Heart left ventricle (tissue), 16 donors: Measurements from ENCODE around the gene ZNF219. TPM values are rescaled to one million over a fixed set of nuclear protein-coding genes. Genes with fewer than 3 reads are reported as not detected.
A peak's percentile ranks its signal among the peaks of the same experiment; 100 is the strongest.

Experiments
- ATAC-seq, 4 donors: fragments of 200-7000 bp; cut with Tn5 transposase; one replicate each; pipeline ENCODE4 v1.9.1; 2020 to 2022; ENCODE audit warnings: moderate library complexity in 4 of 4, mild to moderate bottlenecking in 3 of 4, moderate number of reproducible peaks in 1 of 4
- DNase-seq, 5 donors: peaks; one replicate each; pipeline ENCODE4 v3.0.0-alpha.2; 2020
- H3K27ac ChIP-seq, 12 donors: fragments of 200-600 bp; sonication (generic) in 4 of 12; one replicate each; pipeline versions ENCODE4 v1.5.0 to v1.8.0; 2016 to 2022; ENCODE audit warnings: mild to moderate bottlenecking in 2 of 12
- H3K27me3 ChIP-seq, 9 donors: fragments of 200-600 bp; sonication (generic) in 2 of 9; one replicate each; pipeline versions ENCODE4 v1.5.1 to v1.8.0; 2016 to 2022; ENCODE audit warnings: mild to moderate bottlenecking in 3 of 9
- H3K36me3 ChIP-seq, 9 donors: fragments of 200-600 bp; sonication (generic) in 2 of 9; one replicate each; pipeline versions ENCODE4 v1.5.0 to v1.8.0; 2018 to 2022; ENCODE audit warnings: mild to moderate bottlenecking in 2 of 9
- H3K4me1 ChIP-seq, 12 donors: fragments of 200-600 bp; sonication (generic) in 4 of 12; one replicate each; pipeline versions ENCODE4 v1.5.0 to v1.8.0; 2016 to 2022; ENCODE audit warnings: mild to moderate bottlenecking in 3 of 12
- H3K4me3 ChIP-seq, 12 donors: fragments of 200-600 bp; sonication (generic) in 4 of 12; one replicate each; pipeline versions ENCODE4 v1.5.0 to v1.8.0; 2017 to 2022; ENCODE audit warnings: mild to moderate bottlenecking in 9 of 12, moderate library complexity in 4 of 12
- H3K9me3 ChIP-seq, 12 donors: fragments of 200-600 bp; sonication (generic) in 4 of 12; one replicate each; pipeline versions ENCODE4 v1.5.0 to v1.8.0; 2016 to 2022; ENCODE audit warnings: mild to moderate bottlenecking in 1 of 12
- CTCF ChIP-seq, 12 donors: fragments of 200-600 bp; sonication (generic) in 4 of 12; IDR thresholded peaks; one replicate each; pipeline versions ENCODE4 v1.5.0 to v1.8.0; 2018 to 2022; ENCODE audit warnings: antibody characterized with exemption in 12 of 12, mild to moderate bottlenecking in 5 of 12
- POLR2A ChIP-seq, 2 donors: fragments of 450-650 bp; IDR thresholded peaks; one replicate each; pipeline ENCODE4 v1.6.1; 2017; ENCODE audit warnings: antibody characterized with exemption in 2 of 2, mild to moderate bottlenecking in 2 of 2, moderate library complexity in 2 of 2
- WGBS, 4 donors: extraction: QIAGEN DNeasy Blood & Tissue Kit in 2 of 4; methylation state at CpG; one replicate each; pipeline versions ENCODE4 v1.1.5 to v1.1.7; 2013 to 2018; 5-methylcytosine and 5-hydroxymethylcytosine counted together
- intact Hi-C, 10 donors: fragments of 100-400 bp; cut with DNase I; formaldehyde crosslinking; loops; one replicate each; pipeline versions ENCODE4 v1.11.1 to v1.14.2; 2022
- polyA plus RNA-seq, 2 donors: library from polyadenylated mRNA; stranded (reverse); fragments of 200-250 nt; gene quantifications; one replicate each; pipeline ENCODE4 v1.2.3, GENCODE V29; 2013
- total RNA-seq, 9 donors: library from RNA; depleted of rRNA in 2 of 9; stranded (reverse); fragments of >200 nt in 2 of 9; fragmentation: NEBNext Ultra II Directional in 3 of 9; extraction: Animal tissue kit (Norgen Biotek cat#: 25700) in 3 of 9; gene quantifications; one replicate each; pipeline versions ENCODE4 v1.1.0 to v1.2.4, GENCODE V29; 2016 to 2023
- donor health status: ischemic (EF 13 %, LVEDD 7.1; RV severe dilation, severe dysfunction).
- donor health status: healthy with polysubstance abuse.
- donor health status: DM: no; HTN: yes; CAD: no.
- donor health status: DM: no; HTN: no; CAD: no.
- donor health status: ischemic (EF 25% LVEDD 6.9; RV normal size, moderate dysfunction).
- donor health status: ischemic (EF 25% LVEDD 5.7; RV mildly dilated, moderate dysfunction).
- donor health status: healthy.
- donor health status: DM: yes; HTN: yes; CAD: no.
- donor health status: ischemic (EF 35%, LVEDD 5.7; RV mildly dilated, moderate dysfunction).
- donor health status: nonischemic (EF 11% LVEDD 7.7; RV severe dilation, severe dysfunction).
- donor health status: DM: yes; HTN: yes; CAD: no.
- donor health status: PGD.
- donor health status: ischemic (EF 29% LVEDD 5.4; RV normal size, mild dysfunction).
- donor health status: nonischemic (EF 23%, LVEDD 6.1; RV moderate dilation, normal function).

Gene ZNF219
- total and polyA plus RNA-seq, 11 donors: 33.9 to 97.9 (median 43.0) TPM

GRCh38 chr14:21057803-21058675, 40.4 kb downstream of the ZNF219 start, which contains the start of gene RNASE8:
RNASE8 (plus strand) TSS chr14:21057822; CDS start chr14:21057893, 71 bp downstream.
- 74 to 85% (median 79%) methylated on average over 8 of the region's 8 CpGs for WGBS, 4 donors
- ATAC-seq: peak in 2 of 4 donors; percentile 24 to 55
- TF ChIP-seq POLR2A (IDR thresholded peaks at IDR 0.05): no peak
- peak in 1 of 12 donors; percentile 5 for TF ChIP-seq CTCF (IDR thresholded peaks at IDR 0.05)
- Histone ChIP-seq H3K4me1 (peaks cover 0 to 5% (median 0%) of the 10 kb centered on the region in 12 donors), H3K36me3 (no peaks in the 10 kb centered on the region), H3K27me3 (no peaks in the 10 kb centered on the region), H3K27ac (no peak within 1 kb of the TSS), H3K9me3 (no peaks in the 10 kb centered on the region), H3K4me3 (no peak within 1 kb of the TSS)
- intact Hi-C loops: loop anchor here in 1 of 10 donors (5.0 kb wide), 1 partner anchor 46 kb away; no protein-coding TSS in a partner anchor
- no peak for DNase-seq

GRCh38 chr14:21056520-21057163, 41.8 kb downstream of the ZNF219 start:
- Histone ChIP-seq H3K9me3 (no peaks in the 10 kb centered on the region), H3K4me1 (peaks cover 0 to 5% (median 0%) of the 10 kb centered on the region in 12 donors), H3K27ac (no peak overlapping the region), H3K27me3 (no peaks in the 10 kb centered on the region), H3K36me3 (no peaks in the 10 kb centered on the region), H3K4me3 (no peak overlapping the region)
- DNase-seq (no peak), ATAC-seq (peak in 1 of 4 donors; percentile 25)
- 73 to 83% (median 78%) methylated on average over 10 of the region's 10 CpGs for WGBS, 4 donors
- intact Hi-C loops: loop anchor here in 1 of 10 donors (5.0 kb wide), 1 partner anchor 44 kb away; no protein-coding TSS in a partner anchor
- TF ChIP-seq CTCF (IDR thresholded peaks at IDR 0.05): no peak
- TF ChIP-seq POLR2A (IDR thresholded peaks at IDR 0.05): no peak

GRCh38 chr14:21055432-21056117, 42.9 kb downstream of the ZNF219 start:
- no peaks in the 10 kb centered on the region for H3K36me3 ChIP-seq
- 58 to 73% (median 68%) methylated on average over 5 of the region's 5 CpGs for WGBS, 4 donors
- DNase-seq (no peak), ATAC-seq (no peak)
- no peaks in the 10 kb centered on the region for H3K9me3 ChIP-seq
- no peaks in the 10 kb centered on the region for H3K27me3 ChIP-seq
- no peak overlapping the region for H3K4me3 ChIP-seq
- peaks cover 0 to 5% (median 0%) of the 10 kb centered on the region in 12 donors for H3K4me1 ChIP-seq
- TF ChIP-seq CTCF (IDR thresholded peaks at IDR 0.05) (no peak), POLR2A (IDR thresholded peaks at IDR 0.05) (no peak)
- intact Hi-C loops: loop anchor here in 1 of 10 donors (5.0 kb wide), 1 partner anchor 43 kb away; no protein-coding TSS in a partner anchor
- no peak overlapping the region for H3K27ac ChIP-seq
